H9 (cell line): ENCODE results near the gene SCAMP5. TPM values are rescaled to one million over a fixed set of nuclear protein-coding genes. Genes with fewer than 3 reads are reported as not detected.

Experiments
- DNase-seq: peaks from one replicate; pipeline ENCODE4 v3.0.0-alpha.2; 2017
- H2AFZ ChIP-seq: one replicate; pipeline ENCODE4 v1.6.1; 2013; ENCODE audit warnings: mild to moderate bottlenecking, low read length, control low read depth, moderate library complexity
- H2AK5ac ChIP-seq: 2 replicates; pipeline ENCODE4 v1.6.1; 2013; ENCODE audit warnings: low read length, control low read depth, mixed read lengths; ENCODE audit not compliant: insufficient read length
- H2BK120ac ChIP-seq: one replicate; pipeline ENCODE4 v1.6.1; 2013; ENCODE audit warnings: low read depth, mild to moderate bottlenecking, low read length, control low read depth, inconsistent platforms; ENCODE audit not compliant: poor library complexity, severe bottlenecking
- H2BK12ac ChIP-seq: 2 replicates; pipeline ENCODE4 v1.6.1; 2013; ENCODE audit warnings: low read length, control low read depth, mixed read lengths, low read depth; ENCODE audit not compliant: insufficient read length
- H2BK15ac ChIP-seq: 2 replicates; pipeline ENCODE4 v1.6.1; 2013; ENCODE audit warnings: low read depth, low read length, control low read depth
- H2BK20ac ChIP-seq: one replicate; pipeline ENCODE4 v1.6.1; 2013; ENCODE audit warnings: low read depth, mild to moderate bottlenecking, low read length, control low read depth, inconsistent platforms; ENCODE audit not compliant: poor library complexity, severe bottlenecking
- H2BK5ac ChIP-seq: 2 replicates; pipeline ENCODE4 v1.6.1; 2013; ENCODE audit warnings: low read length, control low read depth, mixed read lengths; ENCODE audit not compliant: insufficient read length
- H3K14ac ChIP-seq: 2 replicates; pipeline ENCODE4 v1.6.1; 2013; ENCODE audit warnings: low read length, control low read depth; ENCODE audit not compliant: insufficient read depth
- H3K18ac ChIP-seq: 2 replicates; pipeline ENCODE4 v1.6.1; 2013; ENCODE audit warnings: low read depth, mild to moderate bottlenecking, mixed read lengths, low read length, control low read depth; ENCODE audit not compliant: insufficient read length
- H3K23ac ChIP-seq: 2 replicates; pipeline ENCODE4 v1.6.1; 2013; ENCODE audit warnings: low read length, control low read depth, mixed read lengths, low read depth; ENCODE audit not compliant: insufficient read length
- H3K23me2 ChIP-seq: 2 replicates; pipeline ENCODE4 v1.6.1; 2013; ENCODE audit warnings: low read depth, mild to moderate bottlenecking, mixed read lengths, low read length, control low read depth; ENCODE audit not compliant: insufficient read length, poor library complexity, severe bottlenecking
- H3K27ac ChIP-seq: 2 replicates; pipeline ENCODE4 v1.5.1; 2013; ENCODE audit warnings: low read length, control low read depth, mixed read lengths, low read depth; ENCODE audit not compliant: insufficient read length
- H3K27me3 ChIP-seq: 2 replicates; pipeline ENCODE4 v1.6.1; 2013; ENCODE audit warnings: low read length, control low read depth, inconsistent platforms; ENCODE audit not compliant: insufficient read depth
- H3K4ac ChIP-seq: 2 replicates; pipeline ENCODE4 v1.6.1; 2013; ENCODE audit warnings: low read depth, mild to moderate bottlenecking, control low read depth, inconsistent platforms, low read length, moderate library complexity
- H3K4me1 ChIP-seq: 2 replicates; pipeline ENCODE4 v1.6.1; 2013; ENCODE audit warnings: low read length, control low read depth, inconsistent platforms; ENCODE audit not compliant: insufficient read depth
- H3K4me2 ChIP-seq: 2 replicates; pipeline ENCODE4 v1.6.1; 2013; ENCODE audit warnings: low read length, control low read depth, mixed read lengths; ENCODE audit not compliant: insufficient read length, insufficient read depth
- H3K56ac ChIP-seq: 2 replicates; pipeline ENCODE4 v1.6.1; 2013; ENCODE audit warnings: low read depth, mild to moderate bottlenecking, mixed read lengths, low read length, control low read depth; ENCODE audit not compliant: insufficient read length
- H3K79me1 ChIP-seq: 2 replicates; pipeline ENCODE4 v1.6.1; 2013; ENCODE audit warnings: low read depth, mild to moderate bottlenecking, moderate library complexity, low read length, control low read depth, inconsistent platforms; ENCODE audit not compliant: insufficient read depth, poor library complexity, severe bottlenecking
- H3K79me2 ChIP-seq: 2 replicates; pipeline ENCODE4 v1.6.1; 2013; ENCODE audit warnings: low read length, control low read depth, inconsistent platforms; ENCODE audit not compliant: insufficient read depth
- H3K9ac ChIP-seq: 2 replicates; pipeline ENCODE4 v1.6.1; 2013; ENCODE audit warnings: low read length, control low read depth, mixed read lengths; ENCODE audit not compliant: insufficient read length; ENCODE audit errors: extremely low read depth
- H3K9me3 ChIP-seq: one replicate; pipeline ENCODE4 v1.6.1; 2013; ENCODE audit warnings: low read depth, low read length, inconsistent platforms; ENCODE audit not compliant: control insufficient read depth
- H3T11ph ChIP-seq: one replicate; pipeline ENCODE4 v1.6.1; 2013; ENCODE audit warnings: mild to moderate bottlenecking, low read length, control low read depth, inconsistent platforms
- H4K20me1 ChIP-seq: one replicate; pipeline ENCODE4 v1.6.1; 2013; ENCODE audit not compliant: control insufficient read depth, insufficient read length, insufficient read depth
- H4K5ac ChIP-seq: 2 replicates; pipeline ENCODE4 v1.6.1; 2013; ENCODE audit warnings: low read depth, mild to moderate bottlenecking, mixed read lengths, low read length, control low read depth; ENCODE audit not compliant: insufficient read length
- H4K8ac ChIP-seq: replicated peaks from 2 replicates; pipeline ENCODE4 v1.6.1; 2013; ENCODE audit warnings: low read length, control low read depth, mixed read lengths, low read depth; ENCODE audit not compliant: insufficient read length
- H4K91ac ChIP-seq: 2 replicates; pipeline ENCODE4 v1.6.1; 2013; ENCODE audit warnings: low read depth, mild to moderate bottlenecking, moderate library complexity, mixed read lengths, low read length, control low read depth; ENCODE audit not compliant: insufficient read length
- H3K27ac Mint-ChIP-seq, 3 experiments: 2 replicates in 2 of 3; 3 replicates in 1 of 3; pipeline ENCODE4 v1.8.0; 2020 to 2021; ENCODE audit warnings: mixed read lengths in 3 of 3, mild to moderate bottlenecking in 1 of 3, moderate library complexity in 1 of 3
- H3K27me3 Mint-ChIP-seq: 2 replicates; pipeline ENCODE4 v1.8.0; 2021; ENCODE audit warnings: low read depth, mild to moderate bottlenecking, moderate library complexity, mixed read lengths
- H3K36me3 Mint-ChIP-seq, 3 experiments: 2 replicates in 2 of 3; 3 replicates in 1 of 3; pipeline ENCODE4 v1.8.0; 2020 to 2021; ENCODE audit warnings: low read depth in 3 of 3, mixed read lengths in 3 of 3; ENCODE audit not compliant: insufficient read depth in 1 of 3
- H3K4me1 Mint-ChIP-seq, 2 experiments: 2 replicates each; pipeline ENCODE4 v1.8.0; 2020; ENCODE audit warnings: mixed read lengths in 2 of 2
- H3K4me3 Mint-ChIP-seq, 2 experiments: 2 replicates in 1 of 2; 3 replicates in 1 of 2; pipeline ENCODE4 v1.8.0; 2020 to 2021; ENCODE audit warnings: mild to moderate bottlenecking in 2 of 2, mixed read lengths in 2 of 2, moderate library complexity in 1 of 2
- H3K9me3 Mint-ChIP-seq, 2 experiments: 2 replicates in 1 of 2; 3 replicates in 1 of 2; pipeline ENCODE4 v1.8.0; 2020; ENCODE audit warnings: mild to moderate bottlenecking in 2 of 2, mixed read lengths in 2 of 2, moderate library complexity in 1 of 2
- total RNA-seq: library from RNA; stranded (reverse); gene quantifications from 2 replicates; pipeline ENCODE4 v1.2.1, GENCODE V29; 2021
- TF ChIP-seq, protein P1 (sequence below): fragments of 200-600 bp; sonication (generic); conservative IDR thresholded peaks from 3 replicates; pipeline ENCODE4 v1.8.0; 2021; ENCODE audit warnings: antibody characterized with exemption, mild to moderate bottlenecking

The SCAMP5 gene
- total RNA-seq, 1 experiment from 2014 or later, result 47.8 TPM

DNA sequence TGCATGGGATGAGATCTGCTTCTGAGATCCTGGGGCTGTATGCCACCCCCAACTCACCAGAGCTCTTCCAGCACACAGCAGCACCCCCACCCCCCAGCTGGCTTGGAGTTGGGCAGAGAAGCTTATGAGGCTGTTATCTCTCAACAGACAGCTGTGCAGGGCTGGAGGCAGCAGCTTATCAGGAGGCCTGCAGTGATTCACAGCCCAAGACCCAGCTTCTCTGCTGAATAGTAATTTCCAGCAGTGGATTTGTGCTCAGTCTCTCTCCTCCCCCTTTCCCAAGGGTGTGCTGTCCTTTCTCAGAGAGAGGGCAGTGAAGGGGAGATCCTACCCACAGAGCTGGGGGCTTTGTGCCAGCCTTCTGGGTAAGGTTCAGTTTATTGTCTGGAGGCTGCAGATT, 40.8 kb upstream of the SCAMP5 start:
- Histone ChIP-seq H3K4me1 (no peaks in the 10 kb centered on the region; the same call in 1 of the 2 replicates), H2BK20ac (no peak overlapping the region), H3K18ac (no peak overlapping the region), H2BK12ac (no peak overlapping the region), H3K27ac (no peak overlapping the region), H2BK5ac (no peak overlapping the region), H3K9me3 (no peaks in the 10 kb centered on the region), H3K4me2 (peak overlapping the region; percentile 72), H3T11ph (no peak overlapping the region), H4K5ac (no peak overlapping the region), H3K79me1 (no peaks in the 10 kb centered on the region), H4K20me1 (no peaks in the 10 kb centered on the region), H2AK5ac (no peak overlapping the region), H3K79me2 (peaks cover 3% of the 10 kb centered on the region; the same call in 1 of the 2 replicates), H3K9ac (no peak overlapping the region), H3K4ac (no peak overlapping the region), H3K56ac (no peak overlapping the region), H4K91ac (no peak overlapping the region), H3K14ac (no peak overlapping the region), H2BK15ac (no peak overlapping the region), H4K8ac (no peak overlapping the region), H2BK120ac (no peak overlapping the region), H3K23me2 (peaks cover 33% of the 10 kb centered on the region), H3K23ac (no peak overlapping the region), H2AFZ (no peak overlapping the region), H3K27me3 (peaks cover 11% of the 10 kb centered on the region; the same call in 1 of the 2 replicates)
- peaks cover 0 to 2% (median 0%) of the 10 kb centered on the region in 3 experiments; a peak in 2 of 7 replicates for H3K36me3 Mint-ChIP-seq
- H3K9me3 Mint-ChIP-seq, result no peaks in the 10 kb centered on the region
- H3K4me3 Mint-ChIP-seq, result peak overlapping the region; percentile 67 to 92; a peak in 4 of 5 replicates
- peaks cover 43% of the 10 kb centered on the region for H3K27me3 Mint-ChIP-seq
- H3K27ac Mint-ChIP-seq, result no peak overlapping the region
- DNase-seq, result no peak
- TF ChIP-seq, protein P1, sequence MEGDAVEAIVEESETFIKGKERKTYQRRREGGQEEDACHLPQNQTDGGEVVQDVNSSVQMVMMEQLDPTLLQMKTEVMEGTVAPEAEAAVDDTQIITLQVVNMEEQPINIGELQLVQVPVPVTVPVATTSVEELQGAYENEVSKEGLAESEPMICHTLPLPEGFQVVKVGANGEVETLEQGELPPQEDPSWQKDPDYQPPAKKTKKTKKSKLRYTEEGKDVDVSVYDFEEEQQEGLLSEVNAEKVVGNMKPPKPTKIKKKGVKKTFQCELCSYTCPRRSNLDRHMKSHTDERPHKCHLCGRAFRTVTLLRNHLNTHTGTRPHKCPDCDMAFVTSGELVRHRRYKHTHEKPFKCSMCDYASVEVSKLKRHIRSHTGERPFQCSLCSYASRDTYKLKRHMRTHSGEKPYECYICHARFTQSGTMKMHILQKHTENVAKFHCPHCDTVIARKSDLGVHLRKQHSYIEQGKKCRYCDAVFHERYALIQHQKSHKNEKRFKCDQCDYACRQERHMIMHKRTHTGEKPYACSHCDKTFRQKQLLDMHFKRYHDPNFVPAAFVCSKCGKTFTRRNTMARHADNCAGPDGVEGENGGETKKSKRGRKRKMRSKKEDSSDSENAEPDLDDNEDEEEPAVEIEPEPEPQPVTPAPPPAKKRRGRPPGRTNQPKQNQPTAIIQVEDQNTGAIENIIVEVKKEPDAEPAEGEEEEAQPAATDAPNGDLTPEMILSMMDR, result no peak
- H3K4me1 Mint-ChIP-seq, result peaks cover 34 to 45% of the 10 kb centered on the region in 2 experiments
